ENCODE measurements around the gene ATP2A1.

Gene ATP2A1

GRCh38 chr16:28878083-28878926 lies at the start of gene ATP2A1:
TSS of gene ATP2A1 (plus strand) at chr16:28878488. CDS start at chr16:28878672, 184 bp downstream.
- Histone ChIP-seq H3K9me3 (ENCODE audit: control insufficient read depth in 1 of 2, low read length in 2 of 2) (no peaks in the 10 kb centered on the region), H3K4me3 (ENCODE audit: low read depth in 1 of 2, low read length in 2 of 2) (peak within 1 kb of the TSS; percentile 69 to 81), H3K4me1 (ENCODE audit: control insufficient read depth in 1 of 2, insufficient read depth in 2 of 2, low read length in 2 of 2) (peaks cover 8 to 12% of the 10 kb centered on the region in 2 donors), H3K27ac (ENCODE audit: low read depth, low read length) (no peak within 1 kb of the TSS), H3K9ac (ENCODE audit: low read depth in 1 of 2, low read length in 2 of 2) (peak within 1 kb of the TSS; percentile 16 to 56), H3K36me3 (ENCODE audit: control insufficient read depth in 1 of 2, insufficient read depth in 2 of 2, low read length in 2 of 2) (peaks cover 0 to 9% of the 10 kb centered on the region in 2 donors), H3K27me3 (ENCODE audit: control insufficient read depth in 1 of 2, insufficient read depth in 2 of 2, low read length in 2 of 2) (peaks cover 16 to 20% of the 10 kb centered on the region in 2 donors)

- Histone ChIP-seq H3K27me3 (ENCODE audit: control insufficient read depth in 1 of 2, insufficient read depth in 2 of 2, low read length in 2 of 2) (no peaks in the 10 kb centered on the region), H3K9me3 (ENCODE audit: control insufficient read depth in 1 of 2, low read length in 2 of 2) (no peaks in the 10 kb centered on the region), H3K4me1 (ENCODE audit: control insufficient read depth in 1 of 2, insufficient read depth in 2 of 2, low read length in 2 of 2) (peaks cover 3 to 13% of the 10 kb centered on the region in 2 donors), H3K36me3 (ENCODE audit: control insufficient read depth in 1 of 2, insufficient read depth in 2 of 2, low read length in 2 of 2) (peaks cover 80 to 96% of the 10 kb centered on the region in 2 donors), H3K9ac (ENCODE audit: low read depth in 1 of 2, low read length in 2 of 2) (no peak overlapping the region), H3K4me3 (ENCODE audit: low read depth in 1 of 2, low read length in 2 of 2) (no peak overlapping the region), H3K27ac (ENCODE audit: low read depth, low read length) (no peak overlapping the region)
These were observed 48.5 kb upstream of the ATP2A1 start for GRCh38 chr16:28829747-28830146.

- peaks cover 87 to 100% of the 10 kb centered on the region in 2 donors for H3K36me3 ChIP-seq (ENCODE audit: control insufficient read depth in 1 of 2, insufficient read depth in 2 of 2, low read length in 2 of 2)
- H3K9ac ChIP-seq (ENCODE audit: low read depth in 1 of 2, low read length in 2 of 2), result no peak overlapping the region
These were observed 47.8 kb upstream of the ATP2A1 start for GRCh38 chr16:28830531-28830930.

GRCh38 chr16:28834349-28834748 lies 43.9 kb upstream of the ATP2A1 start:
- H3K27ac ChIP-seq (ENCODE audit: low read depth, low read length), result no peak overlapping the region
- H3K9me3 ChIP-seq (ENCODE audit: control insufficient read depth in 1 of 2, low read length in 2 of 2), result no peaks in the 10 kb centered on the region

More at GRCh38 chr16:28830531-28830930, 47.8 kb upstream of the ATP2A1 start:
- H3K4me3 ChIP-seq (ENCODE audit: low read depth in 1 of 2, low read length in 2 of 2), result no peak overlapping the region
- no peak overlapping the region for H3K27ac ChIP-seq (ENCODE audit: low read depth, low read length)
- no peaks in the 10 kb centered on the region for H3K9me3 ChIP-seq (ENCODE audit: control insufficient read depth in 1 of 2, low read length in 2 of 2)
- no peaks in the 10 kb centered on the region for H3K27me3 ChIP-seq (ENCODE audit: control insufficient read depth in 1 of 2, insufficient read depth in 2 of 2, low read length in 2 of 2)
- peaks cover 0 to 5% of the 10 kb centered on the region in 2 donors for H3K4me1 ChIP-seq (ENCODE audit: control insufficient read depth in 1 of 2, insufficient read depth in 2 of 2, low read length in 2 of 2)

GRCh38 chr16:28834873-28835863 lies 43.1 kb upstream of the ATP2A1 start:
- Histone ChIP-seq H3K4me1 (ENCODE audit: control insufficient read depth in 1 of 2, insufficient read depth in 2 of 2, low read length in 2 of 2) (no peaks in the 10 kb centered on the region), H3K9me3 (ENCODE audit: control insufficient read depth in 1 of 2, low read length in 2 of 2) (no peaks in the 10 kb centered on the region), H3K27me3 (ENCODE audit: control insufficient read depth in 1 of 2, insufficient read depth in 2 of 2, low read length in 2 of 2) (no peaks in the 10 kb centered on the region), H3K9ac (ENCODE audit: low read depth in 1 of 2, low read length in 2 of 2) (no peak overlapping the region), H3K27ac (ENCODE audit: low read depth, low read length) (no peak overlapping the region), H3K36me3 (ENCODE audit: control insufficient read depth in 1 of 2, insufficient read depth in 2 of 2, low read length in 2 of 2) (peaks cover 60 to 79% of the 10 kb centered on the region in 2 donors), H3K4me3 (ENCODE audit: low read depth in 1 of 2, low read length in 2 of 2) (no peak overlapping the region)

More at GRCh38 chr16:28834349-28834748, 43.9 kb upstream of the ATP2A1 start:
- H3K4me3 ChIP-seq (ENCODE audit: low read depth in 1 of 2, low read length in 2 of 2), result no peak overlapping the region
- H3K27me3 ChIP-seq (ENCODE audit: control insufficient read depth in 1 of 2, insufficient read depth in 2 of 2, low read length in 2 of 2), result no peaks in the 10 kb centered on the region
- no peak overlapping the region for H3K9ac ChIP-seq (ENCODE audit: low read depth in 1 of 2, low read length in 2 of 2)
- H3K4me1 ChIP-seq (ENCODE audit: control insufficient read depth in 1 of 2, insufficient read depth in 2 of 2, low read length in 2 of 2), result no peaks in the 10 kb centered on the region
- peaks cover 69 to 88% of the 10 kb centered on the region in 2 donors for H3K36me3 ChIP-seq (ENCODE audit: control insufficient read depth in 1 of 2, insufficient read depth in 2 of 2, low read length in 2 of 2)

GRCh38 chr16:28835864-28836760 lies 42.2 kb upstream of the ATP2A1 start:
- no peak overlapping the region for H3K9ac ChIP-seq (ENCODE audit: low read depth in 1 of 2, low read length in 2 of 2)
- H3K27me3 ChIP-seq (ENCODE audit: control insufficient read depth in 1 of 2, insufficient read depth in 2 of 2, low read length in 2 of 2), result no peaks in the 10 kb centered on the region
- H3K9me3 ChIP-seq (ENCODE audit: control insufficient read depth in 1 of 2, low read length in 2 of 2), result no peaks in the 10 kb centered on the region
- H3K4me1 ChIP-seq (ENCODE audit: control insufficient read depth in 1 of 2, insufficient read depth in 2 of 2, low read length in 2 of 2), result no peaks in the 10 kb centered on the region
- H3K36me3 ChIP-seq (ENCODE audit: control insufficient read depth in 1 of 2, insufficient read depth in 2 of 2, low read length in 2 of 2), result peaks cover 51 to 70% of the 10 kb centered on the region in 2 donors
- H3K27ac ChIP-seq (ENCODE audit: low read depth, low read length), result no peak overlapping the region
- H3K4me3 ChIP-seq (ENCODE audit: low read depth in 1 of 2, low read length in 2 of 2), result no peak overlapping the region

GRCh38 chr16:28836761-28837064 lies 41.6 kb upstream of the ATP2A1 start:
- no peak overlapping the region for H3K27ac ChIP-seq (ENCODE audit: low read depth, low read length)
- H3K36me3 ChIP-seq (ENCODE audit: control insufficient read depth in 1 of 2, insufficient read depth in 2 of 2, low read length in 2 of 2), result peaks cover 49 to 65% of the 10 kb centered on the region in 2 donors
- no peak overlapping the region for H3K4me3 ChIP-seq (ENCODE audit: low read depth in 1 of 2, low read length in 2 of 2)
- no peaks in the 10 kb centered on the region for H3K27me3 ChIP-seq (ENCODE audit: control insufficient read depth in 1 of 2, insufficient read depth in 2 of 2, low read length in 2 of 2)
- H3K9ac ChIP-seq (ENCODE audit: low read depth in 1 of 2, low read length in 2 of 2), result no peak overlapping the region
- no peaks in the 10 kb centered on the region for H3K9me3 ChIP-seq (ENCODE audit: control insufficient read depth in 1 of 2, low read length in 2 of 2)
- H3K4me1 ChIP-seq (ENCODE audit: control insufficient read depth in 1 of 2, insufficient read depth in 2 of 2, low read length in 2 of 2), result no peaks in the 10 kb centered on the region

GRCh38 chr16:28837672-28838557 lies 40.4 kb upstream of the ATP2A1 start:
- Histone ChIP-seq H3K4me3 (ENCODE audit: low read depth in 1 of 2, low read length in 2 of 2) (no peak overlapping the region), H3K27me3 (ENCODE audit: control insufficient read depth in 1 of 2, insufficient read depth in 2 of 2, low read length in 2 of 2) (no peaks in the 10 kb centered on the region), H3K4me1 (ENCODE audit: control insufficient read depth in 1 of 2, insufficient read depth in 2 of 2, low read length in 2 of 2) (no peaks in the 10 kb centered on the region), H3K9me3 (ENCODE audit: control insufficient read depth in 1 of 2, low read length in 2 of 2) (no peaks in the 10 kb centered on the region), H3K27ac (ENCODE audit: low read depth, low read length) (no peak overlapping the region), H3K36me3 (ENCODE audit: control insufficient read depth in 1 of 2, insufficient read depth in 2 of 2, low read length in 2 of 2) (peaks cover 48 to 65% of the 10 kb centered on the region in 2 donors), H3K9ac (ENCODE audit: low read depth in 1 of 2, low read length in 2 of 2) (no peak overlapping the region)

- Histone ChIP-seq H3K4me1 (ENCODE audit: control insufficient read depth in 1 of 2, insufficient read depth in 2 of 2, low read length in 2 of 2) (no peaks in the 10 kb centered on the region), H3K4me3 (ENCODE audit: low read depth in 1 of 2, low read length in 2 of 2) (no peak overlapping the region), H3K9ac (ENCODE audit: low read depth in 1 of 2, low read length in 2 of 2) (no peak overlapping the region), H3K9me3 (ENCODE audit: control insufficient read depth in 1 of 2, low read length in 2 of 2) (no peaks in the 10 kb centered on the region), H3K36me3 (ENCODE audit: control insufficient read depth in 1 of 2, insufficient read depth in 2 of 2, low read length in 2 of 2) (peaks cover 48 to 65% of the 10 kb centered on the region in 2 donors), H3K27me3 (ENCODE audit: control insufficient read depth in 1 of 2, insufficient read depth in 2 of 2, low read length in 2 of 2) (no peaks in the 10 kb centered on the region), H3K27ac (ENCODE audit: low read depth, low read length) (no peak overlapping the region)
These were observed 39.8 kb upstream of the ATP2A1 start for GRCh38 chr16:28838558-28838918.

Data from duodenal mucosa (tissue), 2 donors.